GM10266 (cell line): ENCODE measurements around the gene SMARCB1.

Source experiments
- DNase-seq: peaks from one replicate; pipeline ENCODE4 v3.0.0; 2012; ENCODE audit errors: extremely low spot score
- TF ChIP-seq, protein P1 (sequence below): IDR thresholded peaks from 2 replicates; pipeline ENCODE4 v1.5.1; 2012; ENCODE audit warnings: mild to moderate bottlenecking, low read depth; ENCODE audit not compliant: control insufficient read depth, insufficient read depth; ENCODE audit errors: missing control alignments

Gene SMARCB1

DNA sequence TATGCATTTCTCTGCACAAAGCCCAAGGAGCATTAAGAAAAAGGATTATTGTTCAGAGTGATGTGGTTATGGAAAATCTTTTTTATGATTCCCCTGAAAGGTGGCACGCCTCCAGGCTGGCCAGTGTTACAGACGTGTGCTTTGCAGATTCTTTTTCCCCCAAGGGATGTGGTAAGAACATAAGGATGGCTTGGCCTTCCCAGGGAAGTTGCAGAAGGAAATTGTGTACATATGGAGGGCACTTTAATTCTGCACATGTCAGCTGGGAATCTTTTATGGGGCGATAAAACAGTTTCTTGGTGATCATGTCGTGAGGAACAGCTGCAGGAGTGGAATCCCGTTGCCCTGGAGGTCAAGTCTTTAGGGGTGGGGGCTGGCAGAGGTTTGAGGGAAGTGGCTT is 9.7 kb downstream of the SMARCB1 start:
- DNase-seq, result no peak
- TF ChIP-seq, protein P1, sequence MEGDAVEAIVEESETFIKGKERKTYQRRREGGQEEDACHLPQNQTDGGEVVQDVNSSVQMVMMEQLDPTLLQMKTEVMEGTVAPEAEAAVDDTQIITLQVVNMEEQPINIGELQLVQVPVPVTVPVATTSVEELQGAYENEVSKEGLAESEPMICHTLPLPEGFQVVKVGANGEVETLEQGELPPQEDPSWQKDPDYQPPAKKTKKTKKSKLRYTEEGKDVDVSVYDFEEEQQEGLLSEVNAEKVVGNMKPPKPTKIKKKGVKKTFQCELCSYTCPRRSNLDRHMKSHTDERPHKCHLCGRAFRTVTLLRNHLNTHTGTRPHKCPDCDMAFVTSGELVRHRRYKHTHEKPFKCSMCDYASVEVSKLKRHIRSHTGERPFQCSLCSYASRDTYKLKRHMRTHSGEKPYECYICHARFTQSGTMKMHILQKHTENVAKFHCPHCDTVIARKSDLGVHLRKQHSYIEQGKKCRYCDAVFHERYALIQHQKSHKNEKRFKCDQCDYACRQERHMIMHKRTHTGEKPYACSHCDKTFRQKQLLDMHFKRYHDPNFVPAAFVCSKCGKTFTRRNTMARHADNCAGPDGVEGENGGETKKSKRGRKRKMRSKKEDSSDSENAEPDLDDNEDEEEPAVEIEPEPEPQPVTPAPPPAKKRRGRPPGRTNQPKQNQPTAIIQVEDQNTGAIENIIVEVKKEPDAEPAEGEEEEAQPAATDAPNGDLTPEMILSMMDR, result no peak

DNA sequence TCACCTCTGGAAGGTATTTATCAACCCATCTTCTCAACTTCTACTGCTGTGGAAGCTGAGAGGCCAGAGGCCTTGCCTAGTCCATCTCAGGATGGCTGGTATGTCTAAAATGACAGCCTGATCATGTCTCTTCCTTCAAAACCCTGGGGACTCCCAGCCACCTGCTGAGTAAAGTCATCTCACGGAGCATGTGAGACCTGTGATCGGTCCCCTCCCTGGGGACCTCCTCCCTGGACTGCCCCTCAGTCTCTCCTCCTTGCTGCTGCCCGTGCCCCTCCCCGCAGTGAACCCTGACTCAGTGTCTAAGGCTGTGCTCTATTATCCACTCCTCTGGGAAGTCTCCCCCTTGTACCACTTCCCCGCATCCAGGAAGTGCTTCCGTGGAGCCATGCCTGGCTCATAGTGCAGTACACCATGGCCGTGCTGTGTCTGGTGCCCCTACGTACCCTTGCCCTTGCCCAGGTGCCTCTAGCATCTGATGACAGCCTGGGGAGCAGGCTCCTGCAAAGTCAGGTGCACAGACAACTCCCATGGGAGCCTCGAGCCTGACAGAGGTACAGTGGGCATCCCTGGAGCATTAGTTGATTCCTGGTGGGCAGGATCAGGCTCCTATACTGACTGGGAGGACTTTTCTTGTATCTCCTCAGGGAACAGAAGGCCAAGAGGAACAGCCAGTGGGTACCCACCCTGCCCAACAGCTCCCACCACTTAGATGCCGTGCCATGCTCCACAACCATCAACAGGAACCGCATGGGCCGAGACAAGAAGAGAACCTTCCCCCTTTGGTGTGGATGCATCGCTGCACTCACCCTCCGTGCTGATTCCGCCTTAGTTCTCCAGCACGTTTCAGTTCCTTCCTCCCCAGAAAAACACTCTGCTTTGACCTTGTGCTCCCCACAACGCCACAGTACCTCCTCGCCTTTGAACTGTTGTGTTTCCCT is 13.8 kb downstream of the SMARCB1 start:
- DNase-seq, result peak; percentile 77
- TF ChIP-seq, protein P1, result no peak

DNA sequence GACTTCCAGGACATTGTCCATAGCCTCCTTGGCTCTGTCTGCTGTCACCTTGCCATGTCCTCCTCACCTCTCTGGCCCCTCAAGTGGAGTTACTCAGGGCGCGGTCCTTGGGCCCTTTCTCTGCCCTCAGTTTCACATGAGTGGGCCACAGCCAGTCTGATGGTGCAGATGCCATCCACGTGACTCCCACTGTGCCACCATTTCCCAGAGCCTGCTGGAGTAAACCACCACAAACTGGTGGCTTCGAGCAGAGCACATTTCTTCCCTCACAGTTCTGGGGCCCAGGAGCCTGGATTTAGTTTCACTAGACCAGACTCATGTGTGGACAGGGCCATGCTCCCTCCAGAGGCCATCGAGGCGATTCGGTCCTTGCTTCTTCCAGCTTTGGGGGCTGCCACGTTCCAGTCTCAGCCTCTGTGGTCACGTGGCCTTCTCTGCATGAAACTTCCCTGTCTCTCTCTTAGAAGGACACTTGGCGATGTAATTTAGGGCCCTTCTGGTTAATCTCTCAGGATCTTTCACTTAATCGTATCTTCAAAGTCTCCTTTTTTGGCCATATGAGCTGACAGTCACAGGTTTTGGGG is 14.6 kb downstream of the SMARCB1 start:
- TF ChIP-seq, protein P1, result no peak
- no peak for DNase-seq

DNA sequence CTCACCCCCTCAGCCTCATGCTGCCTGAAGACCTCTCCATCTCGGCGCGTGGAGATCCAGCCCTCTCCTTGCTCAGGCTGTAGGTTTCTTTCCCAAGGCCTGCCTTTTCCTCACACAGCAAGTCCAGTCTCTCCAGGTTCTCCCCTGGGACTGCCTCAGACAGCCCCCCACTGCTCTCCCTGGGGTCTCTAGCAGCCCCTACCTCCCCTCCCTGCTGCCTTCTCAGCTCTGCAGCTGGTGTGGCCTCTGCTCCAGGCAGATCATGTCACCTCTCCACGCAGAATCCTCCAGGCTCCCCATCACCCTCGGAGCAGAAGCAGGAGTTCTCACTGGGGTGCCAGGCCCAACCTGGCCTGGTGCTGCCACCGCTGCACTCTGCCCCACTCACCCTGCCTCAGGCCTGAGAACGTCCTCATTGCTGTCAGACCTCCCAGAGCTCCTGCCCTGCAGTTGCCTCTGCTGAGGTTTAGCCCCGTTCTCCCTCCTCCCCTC is 15.2 kb downstream of the SMARCB1 start:
- TF ChIP-seq, protein P1, result no peak
- DNase-seq, result no peak

DNA sequence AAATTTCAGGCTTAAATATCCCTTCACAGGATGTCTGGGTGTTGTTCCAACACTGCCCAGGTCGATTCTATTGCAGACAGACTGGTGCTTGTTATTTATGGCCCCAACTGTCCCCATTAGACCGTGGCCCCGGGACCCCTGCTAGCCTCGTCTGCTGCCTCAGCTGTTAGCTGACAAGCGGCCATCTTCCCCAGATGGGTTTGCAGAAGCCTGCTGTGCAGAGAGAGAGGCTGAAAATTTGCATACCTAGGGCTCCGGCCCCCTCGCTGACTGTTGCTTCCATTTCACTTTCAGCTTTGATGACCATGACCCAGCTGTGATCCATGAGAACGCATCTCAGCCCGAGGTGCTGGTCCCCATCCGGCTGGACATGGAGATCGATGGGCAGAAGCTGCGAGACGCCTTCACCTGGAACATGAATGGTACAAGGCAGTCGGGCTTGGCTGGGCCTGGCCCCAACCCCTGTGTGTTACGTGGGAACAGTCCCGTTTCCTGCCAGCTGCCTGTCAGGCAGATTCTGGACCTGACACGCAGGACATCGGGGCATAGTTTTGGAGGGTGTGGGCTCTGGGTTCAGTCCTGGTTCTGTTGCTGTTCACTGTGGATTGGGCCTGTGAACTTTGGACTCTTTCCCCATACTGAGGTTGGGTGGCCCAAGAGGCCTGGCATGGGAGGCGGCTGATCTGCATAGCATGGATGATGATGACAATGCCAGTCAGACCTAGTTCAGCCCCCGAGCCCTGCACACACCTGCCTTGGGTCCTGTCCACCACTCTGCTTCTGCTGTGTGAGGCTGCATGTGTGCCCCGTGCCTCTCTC is 16.4 kb downstream of the SMARCB1 start:
- TF ChIP-seq, protein P1, result no peak
- no peak for DNase-seq

DNA sequence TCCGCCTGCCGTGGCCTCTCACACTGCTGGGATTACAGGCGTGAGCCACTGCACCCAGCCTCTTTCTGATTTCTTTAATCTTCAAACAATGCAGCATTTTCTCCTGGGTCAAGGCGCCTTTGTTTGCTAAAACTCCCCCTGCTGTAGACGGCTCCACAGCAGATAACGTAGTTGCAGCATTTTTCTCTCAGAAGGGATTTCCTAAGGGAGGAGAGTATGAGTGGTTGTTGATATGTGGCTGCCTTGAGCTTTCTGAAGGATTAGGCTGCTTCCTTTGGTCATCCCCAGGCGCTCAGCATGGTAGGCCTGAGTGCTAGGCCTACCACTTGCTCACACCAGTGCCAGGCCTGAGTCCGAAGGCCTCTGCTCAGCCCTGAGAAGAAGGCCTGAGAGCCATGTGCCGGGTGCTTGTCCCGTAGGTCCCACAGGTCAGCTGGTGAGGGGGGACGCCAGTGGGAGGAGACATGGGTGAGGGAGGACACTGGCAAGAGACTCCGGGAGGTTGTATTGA is 18.1 kb downstream of the SMARCB1 start:
- no peak for DNase-seq
- TF ChIP-seq, protein P1, result no peak
